ENCODE measurements around the gene MYPN. TPM values are rescaled to one million over a fixed set of nuclear protein-coding genes. Genes with fewer than 3 reads are reported as not detected.

Gene MYPN
- total RNA-seq, 1 experiment from 2014 or later, result not detected

DNA sequence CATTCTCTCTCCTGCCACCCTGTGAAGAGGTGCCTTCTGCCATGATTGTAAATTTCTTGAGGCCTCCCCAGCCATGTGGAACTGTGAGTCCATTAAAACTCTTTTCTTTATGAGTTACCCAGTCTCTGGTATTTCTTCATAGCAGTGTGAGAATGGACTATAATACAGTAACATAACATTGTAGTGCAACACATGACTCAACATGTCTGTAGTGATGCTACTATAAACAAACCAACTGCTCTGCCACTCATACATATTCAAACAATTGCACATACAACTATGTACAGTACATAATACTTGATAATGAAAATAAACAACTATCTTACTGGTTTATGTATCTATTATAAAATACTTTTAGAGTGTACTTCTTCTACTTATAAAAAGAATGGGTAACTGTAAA is 115.5 kb downstream of the MYPN start:
- Histone ChIP-seq H4K5ac (ENCODE audit: insufficient read length, low read depth, low read length) (no peak overlapping the region), H3K56ac (ENCODE audit: insufficient read length, low read depth, low read length) (no peak overlapping the region), H3K27me3 (ENCODE audit: insufficient read depth, low read length) (no peaks in the 10 kb centered on the region), H2AK5ac (ENCODE audit: insufficient read length, low read length) (no peak overlapping the region), H4K8ac (replicated peaks; ENCODE audit: insufficient read length, low read depth, low read length) (no peak overlapping the region), H3K18ac (ENCODE audit: insufficient read length, low read depth, low read length) (no peak overlapping the region), H3K23ac (ENCODE audit: insufficient read length, low read depth, low read length) (no peak overlapping the region), H2AFZ (ENCODE audit: low read length) (no peak overlapping the region), H3K79me1 (ENCODE audit: insufficient read depth, low read depth, low read length, poor library complexity, severe bottlenecking) (no peaks in the 10 kb centered on the region), H3K4me1 (ENCODE audit: insufficient read depth, low read length) (no peaks in the 10 kb centered on the region), H3K4ac (ENCODE audit: low read depth, low read length) (no peak overlapping the region), H2BK20ac (ENCODE audit: low read depth, low read length, poor library complexity, severe bottlenecking) (no peak overlapping the region), H3K9ac (ENCODE audit: extremely low read depth, insufficient read length, low read length) (no peak overlapping the region), H2BK5ac (ENCODE audit: insufficient read length, low read length) (no peak overlapping the region), H2BK12ac (ENCODE audit: insufficient read length, low read depth, low read length) (no peak overlapping the region), H3K79me2 (ENCODE audit: insufficient read depth, low read length) (no peaks in the 10 kb centered on the region), H3K9me3 (ENCODE audit: control insufficient read depth, low read depth, low read length) (no peaks in the 10 kb centered on the region), H2BK120ac (ENCODE audit: low read depth, low read length, poor library complexity, severe bottlenecking) (no peak overlapping the region), H4K20me1 (ENCODE audit: control insufficient read depth, insufficient read depth, insufficient read length) (peaks cover 4% of the 10 kb centered on the region), H3K14ac (ENCODE audit: insufficient read depth, low read length) (no peak overlapping the region), H3K4me2 (ENCODE audit: insufficient read depth, insufficient read length, low read length) (no peak overlapping the region), H2BK15ac (ENCODE audit: low read depth, low read length) (no peak overlapping the region), H3K23me2 (ENCODE audit: insufficient read length, low read depth, low read length, poor library complexity, severe bottlenecking) (no peaks in the 10 kb centered on the region), H4K91ac (ENCODE audit: insufficient read length, low read depth, low read length) (no peak overlapping the region), H3T11ph (ENCODE audit: low read length) (no peak overlapping the region), H3K27ac (ENCODE audit: insufficient read length, low read depth, low read length) (no peak overlapping the region)
- Mint-ChIP-seq H3K4me3 (no peak overlapping the region), H3K36me3 (ENCODE audit: insufficient read depth in 1 of 3, low read depth in 3 of 3) (no peaks in the 10 kb centered on the region), H3K27me3 (ENCODE audit: low read depth) (peaks cover 16% of the 10 kb centered on the region), H3K27ac (no peak overlapping the region), H3K4me1 (no peaks in the 10 kb centered on the region; a peak in 1 of 4 replicates), H3K9me3 (no peaks in the 10 kb centered on the region)
- TF ChIP-seq, protein P1, sequence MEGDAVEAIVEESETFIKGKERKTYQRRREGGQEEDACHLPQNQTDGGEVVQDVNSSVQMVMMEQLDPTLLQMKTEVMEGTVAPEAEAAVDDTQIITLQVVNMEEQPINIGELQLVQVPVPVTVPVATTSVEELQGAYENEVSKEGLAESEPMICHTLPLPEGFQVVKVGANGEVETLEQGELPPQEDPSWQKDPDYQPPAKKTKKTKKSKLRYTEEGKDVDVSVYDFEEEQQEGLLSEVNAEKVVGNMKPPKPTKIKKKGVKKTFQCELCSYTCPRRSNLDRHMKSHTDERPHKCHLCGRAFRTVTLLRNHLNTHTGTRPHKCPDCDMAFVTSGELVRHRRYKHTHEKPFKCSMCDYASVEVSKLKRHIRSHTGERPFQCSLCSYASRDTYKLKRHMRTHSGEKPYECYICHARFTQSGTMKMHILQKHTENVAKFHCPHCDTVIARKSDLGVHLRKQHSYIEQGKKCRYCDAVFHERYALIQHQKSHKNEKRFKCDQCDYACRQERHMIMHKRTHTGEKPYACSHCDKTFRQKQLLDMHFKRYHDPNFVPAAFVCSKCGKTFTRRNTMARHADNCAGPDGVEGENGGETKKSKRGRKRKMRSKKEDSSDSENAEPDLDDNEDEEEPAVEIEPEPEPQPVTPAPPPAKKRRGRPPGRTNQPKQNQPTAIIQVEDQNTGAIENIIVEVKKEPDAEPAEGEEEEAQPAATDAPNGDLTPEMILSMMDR (conservative IDR thresholded peaks at IDR 0.05), result no peak
- DNase-seq, result no peak

All from H9 (cell line).